ENCODE data around the gene MRC2.
"Not testable (repeated sequence)": the region's sequence is repeated elsewhere in the genome, so short reads cannot be mapped to it uniquely, and the experiment has no call there.

The MRC2 gene

DNA sequence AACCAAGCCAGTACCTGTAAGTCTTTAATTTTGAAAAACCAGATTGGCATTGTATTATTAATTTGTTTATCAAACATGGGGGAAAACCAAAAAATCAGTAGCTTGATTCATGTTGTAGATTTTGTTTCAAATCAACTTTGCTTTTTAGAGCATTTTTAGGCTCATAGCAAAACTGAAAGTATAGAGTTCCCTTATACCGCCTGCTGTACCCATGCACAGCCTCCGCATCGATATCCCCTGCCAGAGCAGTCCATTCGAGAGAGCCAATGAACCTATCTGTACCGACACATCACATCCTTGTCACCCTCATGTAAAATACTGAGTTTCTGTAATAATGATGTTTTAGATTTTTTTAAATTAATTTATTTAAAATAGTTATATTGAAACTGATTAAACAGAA, 16.2 kb upstream of the MRC2 start:
- H3K27ac ChIP-seq = no peak overlapping the region
- DNase-seq (ENCODE audit: low read depth, low spot score) = no peak

DNA sequence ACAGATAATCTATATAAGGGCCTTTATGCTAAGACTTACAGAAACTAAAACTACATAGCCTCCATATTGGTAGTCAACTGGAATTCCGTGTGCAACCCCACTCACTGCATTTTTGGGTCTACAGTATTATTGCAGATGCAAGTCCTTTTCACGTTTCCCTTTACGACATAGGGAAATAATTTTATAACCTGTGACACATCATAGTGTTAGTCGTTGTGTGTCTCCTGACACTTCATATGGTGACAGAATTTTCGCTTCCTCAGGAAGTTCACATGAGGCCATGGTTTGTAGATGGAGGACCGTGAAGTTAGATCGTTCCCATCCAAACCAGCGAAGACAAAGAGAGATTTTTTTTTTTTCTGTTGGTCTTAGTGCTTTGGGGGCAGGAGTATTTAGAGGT, 15.7 kb upstream of the MRC2 start:
- H3K27ac ChIP-seq = no peak overlapping the region
- DNase-seq (ENCODE audit: low read depth, low spot score) = no peak

DNA sequence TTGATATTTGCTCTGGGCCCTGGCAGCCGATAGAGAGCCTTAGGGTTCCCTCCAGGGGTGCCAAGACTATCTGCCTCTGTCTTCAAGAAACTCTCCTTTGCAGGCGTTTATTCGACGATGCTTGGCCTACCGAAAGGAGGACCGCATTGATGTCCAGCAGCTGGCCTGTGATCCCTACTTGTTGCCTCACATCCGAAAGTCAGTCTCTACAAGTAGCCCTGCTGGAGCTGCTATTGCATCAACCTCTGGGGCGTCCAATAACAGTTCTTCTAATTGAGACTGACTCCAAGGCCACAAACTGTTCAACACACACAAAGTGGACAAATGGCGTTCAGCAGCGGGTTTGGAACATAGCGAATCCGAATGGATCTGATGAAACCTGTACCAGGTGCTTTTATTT, 15.2 kb upstream of the MRC2 start:
- H3K27ac ChIP-seq; DNase-seq (ENCODE audit: low read depth, low spot score): not testable (repeated sequence)

DNA sequence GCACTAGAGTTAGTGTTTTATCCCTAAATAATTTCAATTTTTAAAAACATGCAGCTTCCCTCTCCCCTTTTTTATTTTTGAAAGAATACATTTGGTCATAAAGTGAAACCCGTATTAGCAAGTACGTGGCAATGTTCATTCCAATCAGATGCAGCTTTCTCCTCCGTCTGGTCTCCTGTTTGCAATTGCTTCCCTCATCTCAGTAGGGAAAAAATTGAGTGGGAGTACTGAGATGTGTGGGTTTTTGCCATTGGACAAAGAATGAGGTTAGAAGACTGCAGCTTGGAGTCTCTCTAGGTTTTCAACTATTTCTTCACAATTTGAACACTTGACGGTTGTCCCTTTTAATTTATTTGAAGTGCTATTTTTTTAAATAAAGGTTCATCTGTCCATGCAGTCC, 14.4 kb upstream of the MRC2 start:
- H3K27ac ChIP-seq; DNase-seq (ENCODE audit: low read depth, low spot score): not testable (repeated sequence)

DNA sequence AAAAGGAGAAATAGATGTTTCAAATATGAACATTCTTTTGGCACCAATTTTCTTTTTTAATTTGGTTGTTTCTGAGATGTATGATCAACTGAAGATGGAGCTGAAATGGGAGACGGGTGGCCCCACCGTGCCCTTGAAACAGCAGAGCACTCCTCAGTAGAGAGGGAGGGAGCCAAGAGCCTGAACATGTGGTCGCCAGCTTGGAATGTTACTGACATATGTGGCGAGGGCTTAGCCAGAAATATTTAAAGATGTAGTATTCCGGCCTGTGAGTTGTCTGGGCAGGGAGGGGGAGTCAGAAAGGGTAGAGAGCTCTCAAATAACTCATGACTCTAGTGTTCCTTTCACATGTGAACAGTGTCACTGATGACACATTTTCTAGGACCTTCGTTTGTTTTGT, 13.3 kb upstream of the MRC2 start:
- no peak overlapping the region for H3K27ac ChIP-seq
- no peak for DNase-seq (ENCODE audit: low read depth, low spot score)

DNA sequence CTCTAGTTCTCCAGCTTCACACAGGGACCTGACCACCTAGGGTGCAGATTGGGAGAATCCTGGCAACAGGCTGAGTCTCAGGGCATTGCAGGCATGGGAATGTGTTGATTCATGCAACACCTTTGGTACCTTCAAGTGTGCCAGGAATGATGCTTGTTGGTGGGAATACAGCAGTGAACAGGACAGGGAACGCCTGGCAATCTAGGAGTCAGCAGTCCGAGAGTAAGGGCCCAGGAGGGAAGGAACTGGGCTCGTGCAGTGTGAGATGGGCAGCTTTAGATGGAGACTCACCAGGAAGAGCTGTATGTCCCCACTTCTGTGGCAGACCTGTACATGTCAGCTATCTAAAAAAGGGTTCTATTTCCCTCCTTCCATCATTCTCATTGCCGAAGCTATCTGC, 12.0 kb upstream of the MRC2 start:
- DNase-seq (ENCODE audit: low read depth, low spot score) = no peak
- no peak overlapping the region for H3K27ac ChIP-seq

DNA sequence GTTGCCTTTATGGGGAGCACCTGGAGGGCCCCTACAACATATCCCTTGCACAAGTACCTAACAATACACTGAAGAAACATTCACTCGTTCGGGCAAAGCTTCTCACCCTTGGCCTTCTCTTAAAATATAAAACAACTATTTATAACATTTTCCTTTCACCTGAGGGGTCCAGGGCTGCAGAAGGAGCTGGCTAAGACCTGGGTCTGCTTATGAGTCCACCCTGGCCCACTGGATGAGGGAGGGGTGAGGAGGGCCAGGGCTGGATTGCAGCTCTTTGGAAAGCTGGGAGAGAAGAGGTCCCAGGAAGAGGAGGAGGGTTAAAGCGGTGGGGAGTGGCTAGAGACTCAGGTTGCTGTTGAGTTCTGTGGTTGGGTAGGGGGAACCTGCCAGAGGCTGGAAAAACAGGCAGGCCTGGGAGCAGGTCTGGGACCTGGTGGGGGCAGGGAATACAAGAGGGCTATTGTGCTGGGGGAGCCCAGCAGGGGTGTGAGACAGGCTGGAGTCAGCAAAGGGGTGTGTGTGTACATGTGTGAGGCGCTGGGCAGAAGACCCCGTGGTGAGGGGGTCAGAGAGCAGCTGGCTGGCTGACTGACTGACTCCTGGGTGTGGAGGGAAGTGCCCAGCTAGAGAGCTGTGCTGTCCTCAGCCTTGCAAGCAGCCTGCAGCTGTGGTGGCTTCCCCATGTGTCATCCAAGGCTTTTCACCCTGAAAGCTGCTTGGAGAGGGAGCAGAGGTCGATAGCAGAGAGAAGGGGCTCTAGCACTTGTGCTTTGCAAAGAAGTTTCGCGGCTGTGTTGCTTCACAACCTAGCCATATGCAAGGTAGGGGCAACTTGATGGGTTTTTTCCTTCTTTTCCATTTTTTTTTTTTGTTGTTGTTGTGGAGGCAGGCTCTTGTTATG, 10.2 kb upstream of the MRC2 start:
- no peak for DNase-seq (ENCODE audit: low read depth, low spot score)
- H3K27ac ChIP-seq = no peak overlapping the region

DNA sequence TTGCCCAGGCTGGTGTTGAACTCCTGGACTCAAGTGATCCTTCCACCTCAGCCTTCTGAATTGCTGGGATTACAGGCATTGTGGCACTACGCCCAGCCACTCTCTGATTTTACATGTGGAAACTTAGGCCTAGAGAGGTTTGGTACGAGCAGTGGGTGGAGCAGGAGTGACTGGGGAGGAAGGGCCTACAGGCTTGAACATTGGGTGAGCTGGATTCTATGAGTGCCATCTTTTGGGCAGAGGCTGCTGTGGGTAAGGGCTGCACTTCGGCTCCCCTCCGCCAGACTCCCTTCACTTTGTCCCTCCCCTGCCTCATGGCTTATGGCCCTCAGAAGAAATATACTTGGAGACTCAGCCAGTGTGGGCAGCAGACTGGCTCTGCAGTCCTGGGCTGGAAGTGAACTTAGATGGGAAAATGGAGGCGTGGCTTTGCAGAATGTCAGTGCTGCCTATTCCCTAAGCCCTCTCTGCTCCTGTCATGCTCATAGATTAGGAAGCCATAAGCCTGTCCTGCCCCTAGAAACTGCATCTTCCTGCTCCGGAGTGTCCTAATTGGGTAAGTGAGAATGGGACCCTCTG, 9.5 kb upstream of the MRC2 start:
- DNase-seq (ENCODE audit: low read depth, low spot score) = no peak
- H3K27ac ChIP-seq = no peak overlapping the region

DNA sequence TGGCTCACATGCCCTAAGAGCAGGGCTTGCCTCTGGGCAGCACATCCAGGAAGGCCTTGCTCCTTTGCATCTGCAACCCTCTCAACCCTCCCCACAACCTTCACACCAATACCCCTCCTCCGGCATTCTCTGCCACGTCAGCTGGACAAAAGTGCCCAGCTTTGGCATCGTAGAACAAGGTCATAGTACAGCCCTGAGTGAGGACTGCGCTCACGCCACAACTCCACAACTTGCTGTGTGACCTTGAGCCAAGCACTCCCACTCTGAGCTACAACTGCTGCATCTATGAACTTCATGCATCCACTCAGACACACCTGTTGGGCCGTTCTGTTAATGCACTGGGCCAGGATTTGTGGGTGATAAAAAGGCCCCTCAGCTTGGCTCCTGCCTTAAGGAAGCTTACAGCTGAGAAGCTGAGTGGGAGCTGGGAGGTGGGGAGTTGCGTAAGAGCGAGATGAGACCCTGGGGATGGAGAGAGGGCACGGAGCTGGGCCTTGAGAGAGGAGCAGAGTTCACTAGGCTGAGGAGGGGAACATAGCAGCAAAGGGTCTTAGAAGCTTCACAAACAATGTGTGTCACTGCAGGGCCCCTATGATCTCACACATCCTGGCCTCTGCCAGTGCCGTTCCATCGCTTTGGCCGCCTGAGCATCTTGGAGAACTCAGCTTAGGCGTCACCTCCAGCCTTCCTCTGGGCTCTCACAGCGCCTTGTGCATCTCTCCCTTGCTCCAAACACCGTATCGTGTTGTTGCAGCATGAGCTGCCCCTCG, 8.6 kb upstream of the MRC2 start:
- no peak for DNase-seq (ENCODE audit: low read depth, low spot score)
- no peak overlapping the region for H3K27ac ChIP-seq

DNA sequence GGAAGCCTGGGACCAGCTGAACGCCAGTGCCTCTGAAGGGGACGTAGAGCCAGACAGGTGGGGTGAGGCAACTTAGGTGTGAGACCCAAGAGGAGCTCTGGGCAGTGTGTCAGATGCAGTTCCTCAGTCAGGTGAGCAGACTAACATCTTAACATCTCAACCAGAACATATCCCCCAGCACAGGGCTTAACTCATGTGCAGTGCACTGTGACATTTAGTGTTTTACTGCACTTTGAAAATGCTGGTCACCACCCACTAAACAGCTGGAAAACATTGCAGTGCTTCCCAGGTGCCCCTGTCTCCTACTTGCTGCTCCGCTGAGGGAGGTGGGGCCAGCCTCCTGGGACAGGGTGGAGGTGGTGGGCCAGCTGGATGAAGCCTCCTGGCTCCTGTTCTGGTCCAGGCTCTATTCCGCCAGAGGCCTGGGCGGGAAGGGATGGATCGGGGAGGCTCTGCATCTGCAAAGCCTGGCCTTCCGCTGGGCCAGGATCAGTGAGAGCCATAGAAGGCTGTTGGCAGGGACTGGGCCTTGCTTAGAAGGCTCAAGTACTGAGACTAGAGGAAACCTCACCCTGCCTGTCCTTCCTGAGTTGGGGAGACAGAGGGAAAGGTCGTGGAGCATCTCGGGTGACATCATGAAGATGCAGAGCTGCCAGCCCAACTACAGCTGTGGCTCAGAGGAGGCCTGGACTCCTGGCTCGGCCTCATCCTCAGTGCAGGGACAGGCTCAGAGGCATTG, 7.9 kb upstream of the MRC2 start:
- DNase-seq (ENCODE audit: low read depth, low spot score) = no peak

DNA sequence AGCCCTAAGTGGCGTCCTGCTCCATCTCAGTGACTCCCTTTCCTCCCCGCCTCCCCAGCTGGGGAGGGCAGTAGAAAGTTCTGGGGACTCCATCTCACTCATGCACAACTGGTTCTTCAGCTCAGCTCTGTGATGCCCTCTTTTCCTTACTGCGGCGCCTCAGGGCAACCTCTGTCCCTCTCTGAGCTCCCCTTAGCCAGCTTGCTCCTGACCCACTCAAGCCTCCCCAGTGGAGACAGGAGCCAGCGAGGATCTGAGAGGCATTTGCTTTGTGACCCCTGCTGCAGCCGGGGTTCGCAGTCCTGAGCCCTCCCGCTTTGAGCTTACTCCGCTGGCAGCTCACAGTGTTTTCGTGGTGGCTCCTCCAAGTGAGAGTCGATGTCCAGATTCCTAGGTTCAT, 6.2 kb upstream of the MRC2 start:
- H3K27ac ChIP-seq = no peak overlapping the region
- no peak for DNase-seq (ENCODE audit: low read depth, low spot score)

More for the DNA sequence above, 7.9 kb upstream of the MRC2 start:
- no peak overlapping the region for H3K27ac ChIP-seq

DNA sequence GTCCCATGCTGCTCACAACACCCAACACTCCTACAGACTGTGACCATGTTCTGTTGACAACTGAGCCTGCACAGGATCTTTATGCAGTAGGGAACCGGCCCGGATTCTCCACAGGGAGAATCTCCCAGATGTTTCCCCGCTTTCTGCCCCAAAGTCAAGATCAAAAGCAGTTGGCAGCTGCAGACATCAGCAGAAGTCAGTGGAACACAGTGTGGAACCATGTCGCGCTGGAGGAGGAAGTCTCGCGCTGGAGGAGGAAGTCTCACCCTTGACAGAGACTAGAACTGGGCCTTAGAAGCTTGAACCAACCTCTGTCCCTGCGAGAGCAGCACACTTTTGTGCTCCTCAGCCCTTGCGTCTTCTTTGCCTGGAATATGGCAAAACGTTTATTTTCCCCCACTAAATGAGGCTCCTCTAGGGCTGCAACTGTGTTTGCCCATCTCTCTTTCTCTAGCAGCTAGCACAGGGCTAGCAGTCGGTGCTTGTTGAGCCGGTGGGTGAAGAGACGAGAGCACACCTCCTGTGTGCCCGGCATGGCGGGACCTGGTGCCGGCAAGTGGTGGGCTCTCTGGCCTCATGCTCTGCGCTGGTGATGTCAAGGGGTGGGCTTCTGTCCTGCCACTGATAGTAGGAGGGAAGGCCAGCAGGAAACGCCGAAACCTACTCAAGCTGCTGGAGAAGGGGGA, 2.1 kb upstream of the MRC2 start:
- H3K27ac ChIP-seq = no peak overlapping the region
- no peak for DNase-seq (ENCODE audit: low read depth, low spot score)

DNA sequence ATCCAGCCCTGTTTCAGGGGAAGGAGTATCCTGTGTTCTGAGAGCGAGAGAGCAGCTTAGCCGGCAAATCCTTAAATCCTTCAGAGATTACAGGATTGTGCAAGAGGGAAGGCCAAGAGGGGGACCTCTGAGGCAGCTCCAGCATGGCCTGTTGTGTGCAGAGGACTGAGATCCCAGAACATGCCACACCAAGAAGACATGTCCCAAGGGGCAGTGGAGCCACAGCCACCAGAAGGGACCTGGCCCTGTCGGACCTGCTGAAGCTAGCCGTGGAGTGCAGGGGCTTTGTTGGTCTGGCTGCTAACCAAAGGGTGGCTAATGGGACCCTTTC, 1.6 kb upstream of the MRC2 start:
- no peak overlapping the region for H3K27ac ChIP-seq
- DNase-seq (ENCODE audit: low read depth, low spot score) = no peak

DNA sequence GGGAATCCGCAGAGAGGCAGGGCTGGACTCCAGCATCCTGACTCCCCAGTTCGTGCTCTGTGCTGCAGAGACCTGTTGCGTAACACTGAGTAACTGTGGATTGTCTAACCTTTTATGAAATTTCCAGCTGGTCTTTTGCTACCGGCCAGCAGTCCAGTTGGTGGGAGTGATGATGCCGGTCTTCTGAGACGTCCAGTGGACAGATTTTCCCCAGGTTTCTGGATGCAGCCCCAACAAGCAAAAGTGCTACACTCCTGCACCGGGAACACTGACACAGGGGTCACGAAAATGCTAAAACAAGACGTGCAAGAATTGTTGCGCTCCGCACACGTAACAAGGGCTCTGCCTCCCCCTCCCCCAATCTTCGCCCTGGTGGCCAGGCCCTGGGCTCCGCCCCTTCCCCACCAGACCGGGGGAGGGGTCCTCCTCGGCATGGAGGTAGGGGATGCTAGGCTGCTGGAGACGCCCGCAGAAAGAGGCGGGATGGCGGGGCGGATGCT, 701 bp upstream of the MRC2 start:
- DNase-seq (ENCODE audit: low read depth, low spot score) = no peak
- peak overlapping the region; percentile 40 for H3K27ac ChIP-seq

DNA sequence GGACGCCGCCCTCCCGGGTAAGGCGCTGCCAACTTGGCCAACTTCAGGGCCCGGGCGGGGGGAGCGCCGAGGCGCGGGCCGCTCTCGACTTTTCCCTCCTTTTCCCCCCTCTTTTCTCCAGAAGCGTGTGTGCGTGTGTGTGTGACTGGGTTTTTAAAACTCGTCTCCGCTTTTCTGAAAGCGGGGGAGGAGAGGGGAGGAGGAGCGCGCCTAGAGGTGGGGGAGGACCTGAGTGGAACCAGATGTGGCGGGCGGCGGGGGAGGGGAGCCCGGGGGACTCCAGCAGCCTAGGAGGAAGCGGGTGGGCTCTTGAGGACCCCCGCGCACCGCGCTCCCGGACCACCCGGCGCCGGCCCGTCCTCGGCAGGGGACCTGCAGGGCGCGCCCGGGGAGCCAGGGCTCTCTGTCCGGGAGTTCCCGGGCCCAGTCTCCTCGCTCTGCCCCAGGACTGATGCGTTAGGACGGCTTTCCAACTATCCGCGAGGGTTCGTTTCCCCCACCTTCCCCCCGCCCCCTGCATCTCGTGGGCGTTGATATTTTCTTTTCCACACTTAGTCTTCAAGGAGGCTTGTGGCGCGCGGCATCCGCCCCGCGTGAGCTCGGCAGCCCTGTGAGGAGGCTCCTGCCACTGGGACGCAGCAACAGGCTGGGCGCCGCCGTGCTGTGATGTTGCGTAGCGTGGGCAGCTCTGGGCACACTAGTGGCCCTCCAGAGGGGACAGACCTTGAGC, 599 bp downstream of the MRC2 start:
- DNase-seq (ENCODE audit: low read depth, low spot score) = no peak
- H3K27ac ChIP-seq = peak overlapping the region; percentile 40

DNA sequence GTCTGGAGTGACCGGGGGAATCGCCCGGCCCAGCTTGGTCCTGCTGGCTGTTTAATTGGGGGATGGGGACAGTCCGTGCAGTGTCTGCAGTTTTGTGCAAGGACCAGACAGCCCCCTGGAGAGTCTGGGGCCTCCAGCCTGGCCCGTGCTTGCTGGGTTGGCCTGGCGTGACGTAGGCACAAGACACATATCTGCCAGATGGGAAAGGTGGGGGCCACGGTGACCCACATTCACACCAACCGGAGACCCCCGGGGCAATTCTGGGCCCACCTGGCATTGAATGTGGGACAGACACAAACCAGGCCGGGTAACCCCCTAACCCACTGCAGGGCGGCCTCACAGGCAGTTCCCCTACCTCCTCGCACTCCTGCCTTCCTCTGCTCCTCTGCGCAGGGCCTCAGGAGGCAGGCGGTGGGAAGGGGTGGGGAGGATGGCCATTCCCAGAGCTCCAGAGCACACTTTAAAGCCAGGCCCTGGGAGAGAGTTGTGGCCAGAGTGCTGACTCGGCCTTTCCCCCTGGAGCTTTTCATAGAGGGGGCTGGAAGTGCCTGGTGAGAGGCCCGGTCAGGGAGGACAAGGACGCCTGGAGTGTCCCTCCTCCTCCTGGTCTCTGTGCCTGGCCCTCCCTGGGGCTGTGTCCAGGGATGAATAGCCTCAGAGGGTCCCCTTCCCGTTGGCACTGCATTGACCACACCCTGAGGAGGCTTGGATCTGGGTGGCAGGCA, 1.5 kb downstream of the MRC2 start:
- no peak for DNase-seq (ENCODE audit: low read depth, low spot score)
- peak overlapping the region; percentile 40 for H3K27ac ChIP-seq

DNA sequence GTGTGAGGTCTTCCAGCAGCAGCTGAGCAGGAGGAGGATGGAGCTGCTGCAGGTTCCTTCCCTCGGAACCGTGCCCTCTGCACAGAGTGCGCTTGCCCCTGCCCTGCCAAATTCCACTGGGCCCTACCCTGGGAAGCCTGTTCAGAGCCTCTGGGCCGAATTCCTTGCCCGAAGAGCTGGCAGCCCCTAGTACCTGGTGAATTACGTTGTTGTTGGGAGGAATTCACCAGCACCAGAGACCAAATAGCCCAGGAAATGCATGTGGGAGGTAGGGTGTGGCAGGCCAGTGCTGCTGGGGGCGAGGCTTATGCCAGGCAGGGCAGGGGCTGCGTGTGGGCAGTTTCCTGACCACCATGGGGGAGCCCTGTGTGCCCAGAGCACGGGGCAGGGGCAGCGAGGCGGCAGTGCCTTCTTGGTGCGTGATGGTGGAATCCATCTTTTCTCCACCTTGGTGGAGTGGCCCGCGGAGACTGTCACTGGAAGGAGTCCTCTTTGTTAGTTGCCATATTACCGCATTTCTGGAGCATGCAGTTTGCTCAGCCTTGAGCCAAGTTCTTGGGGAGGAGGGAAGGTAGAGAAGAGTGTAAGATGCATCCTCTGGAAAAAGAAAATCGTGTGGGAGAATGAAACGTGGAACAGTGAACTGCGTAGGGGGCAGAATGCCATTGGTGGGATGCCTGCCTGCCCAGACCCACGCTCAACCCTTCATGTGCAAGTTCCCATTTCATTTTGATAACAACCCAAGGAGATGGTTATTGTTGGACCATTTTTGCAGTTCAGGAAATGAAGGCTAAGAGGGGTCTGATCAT, 2.3 kb downstream of the MRC2 start:
- H3K27ac ChIP-seq = no peak overlapping the region
- DNase-seq (ENCODE audit: low read depth, low spot score) = no peak

All from epithelial cell of prostate (primary cell).